Endometrium (tissue), 2 donors: ENCODE results near the gene PXMP4.
"Not testable (repeated sequence)": the region's sequence is repeated elsewhere in the genome, so short reads cannot be mapped to it uniquely, and the experiment has no call there.

Source experiments
- FAIRE-seq: peaks from 2 replicates; lab custom pipeline; 2012; peaks lifted over from hg19 to GRCh38; lab: Jason Lieb, UNC
- donor health status: control.
- donor health status: control.

PXMP4 gene

DNA sequence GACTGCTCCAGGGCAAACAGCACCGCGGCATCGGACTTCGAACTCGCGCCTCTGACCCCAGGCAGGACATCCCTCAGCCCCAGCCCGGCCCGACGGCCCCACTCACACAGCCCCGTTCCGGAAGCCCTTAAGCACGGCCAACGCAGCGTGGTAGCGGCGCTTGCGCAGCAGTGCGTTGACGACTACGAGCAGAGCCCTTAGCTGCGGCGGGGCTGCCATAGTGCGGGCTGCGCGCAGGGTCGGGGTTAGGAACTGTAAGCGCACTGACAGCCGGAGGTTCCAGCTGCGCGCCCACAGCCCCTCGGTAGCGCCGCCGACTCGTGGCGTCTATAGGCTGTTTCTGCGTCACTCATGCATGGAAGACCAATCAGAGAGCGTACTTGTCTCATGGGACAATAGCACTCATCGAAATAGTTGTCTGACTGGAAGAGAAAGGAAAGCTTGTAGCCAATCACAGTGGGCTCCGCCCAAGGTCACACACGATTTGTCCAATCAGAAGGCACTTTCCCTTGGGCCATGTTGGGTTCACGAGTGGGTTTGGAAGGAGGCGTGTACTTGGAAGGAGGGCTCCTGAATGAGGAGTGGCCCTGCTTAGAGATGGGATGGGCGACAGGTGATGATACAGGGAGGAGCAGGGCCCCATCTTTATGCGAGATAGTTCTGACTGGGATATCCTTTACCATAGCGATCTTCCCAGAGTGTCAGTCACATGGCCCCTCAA is at the start of gene PXMP4:
PXMP4 (minus strand) TSS at position 322 of the 721 bp plus-strand sequence; CDS start at position 219, 103 bp downstream.
- FAIRE-seq: peak; percentile 98

DNA sequence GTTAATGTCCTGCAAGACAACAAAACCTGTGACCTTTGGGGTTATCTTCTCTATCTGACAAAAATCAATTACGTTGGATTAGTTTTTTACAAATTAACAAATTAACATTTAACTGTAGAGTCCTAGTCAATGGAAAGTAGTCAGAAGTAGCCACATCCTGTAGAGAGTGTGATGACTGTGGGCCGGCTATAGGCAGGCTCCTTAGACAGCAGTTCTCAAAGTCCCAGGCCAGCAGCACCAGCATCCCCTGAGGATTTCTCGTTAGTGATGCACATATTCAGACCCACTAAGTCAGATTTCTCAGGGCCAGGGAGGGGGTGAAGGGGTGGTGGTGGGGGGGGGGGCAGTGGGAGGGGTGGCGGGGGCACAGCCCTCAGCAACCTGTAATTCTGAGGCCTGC is 48.9 kb upstream of the PXMP4 start:
- FAIRE-seq: no peak

DNA sequence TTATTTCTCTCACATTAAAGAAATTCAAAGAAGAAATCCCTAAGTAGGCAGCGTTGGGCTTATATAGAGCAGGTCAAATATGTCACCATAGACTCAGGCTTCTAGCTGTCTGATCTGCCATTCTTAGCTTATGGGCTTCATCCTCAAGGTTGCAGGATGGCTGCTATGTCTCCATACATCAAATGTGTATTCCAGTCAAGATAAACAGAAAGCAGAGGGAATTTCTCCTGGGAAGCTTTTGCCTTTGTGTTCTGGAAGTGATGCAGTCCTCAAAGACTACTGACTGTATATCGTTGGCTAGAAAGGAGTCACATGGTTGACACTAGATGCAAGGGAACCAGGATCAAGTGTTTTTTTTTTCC is 47.6 kb upstream of the PXMP4 start:
- no peak for FAIRE-seq

GRCh38 chr20:33766686-33767085 is 46.6 kb upstream of the PXMP4 start:
- no peak for FAIRE-seq

DNA sequence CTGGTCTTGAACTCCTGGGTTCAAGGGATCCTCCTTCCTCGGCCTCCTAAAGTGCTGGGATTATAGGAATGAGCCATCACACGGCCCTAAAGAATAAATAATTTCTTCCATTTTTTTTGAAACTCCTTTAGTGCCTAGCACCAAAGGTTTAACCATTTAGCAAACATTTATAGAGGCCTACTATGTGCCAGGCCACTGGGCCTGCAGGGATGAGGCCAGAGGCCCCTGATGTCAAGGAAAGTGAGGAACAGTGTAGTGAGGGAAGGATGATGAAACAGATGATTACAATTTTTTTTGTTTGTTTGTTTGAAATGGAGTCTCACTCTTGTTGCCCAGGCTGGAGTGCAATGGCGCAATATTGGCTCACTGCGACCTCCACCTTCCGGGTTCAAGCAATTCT is 45.5 kb upstream of the PXMP4 start:
- no peak for FAIRE-seq

DNA sequence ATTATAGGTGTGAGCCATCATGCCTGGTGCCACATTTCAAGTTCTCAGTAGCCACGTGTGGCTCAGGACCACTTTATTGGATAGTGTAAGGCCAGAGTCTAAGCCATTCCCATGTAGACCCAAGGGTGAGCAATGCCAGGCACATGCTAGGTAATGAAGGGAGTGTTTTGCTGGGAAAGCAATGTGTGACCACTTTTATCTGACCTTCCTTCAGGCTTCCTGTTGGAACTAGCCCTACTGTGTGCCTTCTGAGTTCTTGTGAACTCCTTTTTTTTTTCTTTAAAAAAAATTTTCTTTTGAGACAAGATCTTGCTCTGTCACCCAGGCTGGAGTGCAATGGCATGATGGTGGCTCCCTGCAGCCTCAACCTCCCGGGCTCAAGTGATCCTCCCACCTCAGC is 45.0 kb upstream of the PXMP4 start:
- FAIRE-seq: no peak

DNA sequence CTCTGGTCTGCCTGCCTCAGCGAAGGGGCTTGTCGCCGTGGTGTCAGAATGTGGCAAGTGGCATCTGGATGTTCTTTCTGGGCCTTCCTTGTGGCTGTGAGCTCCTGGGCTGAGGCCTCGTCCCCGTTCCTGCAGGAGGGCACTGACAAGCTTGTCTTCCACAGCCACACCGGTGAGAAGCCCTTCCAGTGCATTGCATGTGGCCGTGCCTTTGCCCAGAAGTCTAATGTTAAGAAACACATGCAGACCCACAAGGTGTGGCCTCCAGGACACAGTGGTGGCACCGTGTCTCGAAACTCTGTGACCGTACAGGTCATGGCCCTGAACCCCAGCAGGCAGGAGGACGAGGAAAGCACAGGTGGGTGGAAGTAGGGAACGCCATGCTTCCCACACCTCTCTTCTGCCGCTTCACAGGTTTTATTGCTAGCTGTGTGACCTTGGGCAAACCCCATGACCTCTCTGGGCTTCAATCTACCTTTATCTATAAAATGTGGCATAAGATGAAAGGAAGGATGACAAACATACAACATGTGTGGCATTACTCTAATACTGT is 41.7 kb upstream of the PXMP4 start:
- no peak for FAIRE-seq

DNA sequence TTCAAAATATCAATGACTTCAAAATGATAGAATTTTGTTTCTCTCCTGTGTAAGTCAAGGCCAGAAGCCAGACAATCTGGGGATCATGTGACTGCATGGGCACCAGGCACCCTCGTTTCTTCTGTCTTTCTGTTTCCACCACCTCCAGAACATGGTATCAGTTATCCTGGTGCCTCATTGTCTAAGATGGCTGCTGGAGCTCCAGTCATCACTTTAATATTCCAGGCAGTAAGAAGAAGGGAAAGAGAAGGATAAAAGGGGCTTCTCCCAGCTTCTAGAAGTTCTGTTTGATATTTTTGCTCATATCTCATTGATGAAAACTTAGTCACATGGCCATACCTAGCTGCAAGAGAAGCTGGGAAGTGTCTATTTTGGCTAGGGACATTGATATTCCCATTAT is 37.3 kb upstream of the PXMP4 start:
- no peak for FAIRE-seq

GRCh38 chr20:33757046-33757445 is 36.9 kb upstream of the PXMP4 start:
- no peak for FAIRE-seq

GRCh38 chr20:33755936-33756490 is 35.9 kb upstream of the PXMP4 start:
- FAIRE-seq: not testable (repeated sequence)

DNA sequence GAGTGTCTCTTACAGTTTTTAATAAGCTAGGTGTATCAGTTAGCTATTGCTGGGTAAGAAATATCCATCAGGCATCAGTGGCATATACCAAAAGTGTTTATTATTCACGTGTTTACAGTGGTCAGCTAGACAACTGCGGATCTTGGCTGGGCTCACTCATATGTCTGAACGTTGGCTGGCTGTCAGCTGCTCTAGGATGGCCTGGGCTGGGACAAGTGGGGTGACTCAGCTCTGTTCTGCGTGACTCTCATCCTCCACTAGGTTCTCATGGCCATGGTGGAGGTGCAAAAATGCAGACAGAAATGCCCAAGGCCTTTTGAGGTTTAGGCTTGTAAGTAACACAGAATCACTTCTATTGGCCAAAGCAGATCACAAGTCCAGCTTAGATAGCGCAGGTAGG is 33.7 kb upstream of the PXMP4 start:
- no peak for FAIRE-seq

DNA sequence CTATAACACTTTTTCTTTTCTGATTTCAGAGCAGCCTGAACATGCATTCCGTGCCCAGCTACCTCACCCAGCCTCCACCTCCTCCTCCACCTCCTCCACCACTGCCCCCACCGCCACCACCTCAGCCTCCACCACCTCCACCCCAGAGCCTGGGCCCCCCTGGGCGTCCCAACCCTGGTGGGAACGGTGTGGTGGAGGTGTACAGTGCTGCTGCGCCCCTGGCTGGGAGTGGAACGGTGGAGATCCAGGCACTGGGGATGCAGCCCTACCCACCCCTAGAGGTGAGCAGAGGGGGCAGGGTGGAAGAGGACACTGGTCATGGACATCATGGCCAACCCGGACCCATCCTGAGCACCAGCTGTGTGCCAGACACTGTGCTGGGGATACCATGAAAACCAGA is 33.0 kb upstream of the PXMP4 start:
- no peak for FAIRE-seq

GRCh38 chr20:33751775-33752174 is 31.7 kb upstream of the PXMP4 start:
- no peak for FAIRE-seq

GRCh38 chr20:33746325-33746998 is 26.4 kb upstream of the PXMP4 start:
- no peak for FAIRE-seq

- FAIRE-seq: no peak
These were observed 24.8 kb upstream of the PXMP4 start for GRCh38 chr20:33744773-33745385.

GRCh38 chr20:33744181-33744580 is 24.1 kb upstream of the PXMP4 start:
- no peak for FAIRE-seq

DNA sequence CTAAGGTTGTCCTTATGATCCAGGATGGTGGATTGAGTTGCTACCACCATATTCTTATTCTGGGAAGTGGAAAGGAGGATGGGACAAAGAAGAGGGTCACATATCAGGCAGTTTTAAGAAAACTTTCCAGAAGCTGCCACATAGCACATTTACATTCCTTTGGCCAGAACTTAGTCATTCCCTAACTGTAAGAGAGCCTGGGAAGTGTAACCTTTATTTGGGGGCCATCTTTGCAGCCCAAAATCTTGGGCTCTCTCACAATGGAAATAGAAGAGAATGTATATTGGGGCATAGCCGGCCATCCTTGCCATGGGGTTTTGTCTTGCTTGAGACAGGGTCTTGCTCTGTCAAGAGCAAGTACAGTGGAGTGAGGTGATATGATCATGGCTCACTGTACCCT is 20.1 kb upstream of the PXMP4 start:
- FAIRE-seq: no peak

DNA sequence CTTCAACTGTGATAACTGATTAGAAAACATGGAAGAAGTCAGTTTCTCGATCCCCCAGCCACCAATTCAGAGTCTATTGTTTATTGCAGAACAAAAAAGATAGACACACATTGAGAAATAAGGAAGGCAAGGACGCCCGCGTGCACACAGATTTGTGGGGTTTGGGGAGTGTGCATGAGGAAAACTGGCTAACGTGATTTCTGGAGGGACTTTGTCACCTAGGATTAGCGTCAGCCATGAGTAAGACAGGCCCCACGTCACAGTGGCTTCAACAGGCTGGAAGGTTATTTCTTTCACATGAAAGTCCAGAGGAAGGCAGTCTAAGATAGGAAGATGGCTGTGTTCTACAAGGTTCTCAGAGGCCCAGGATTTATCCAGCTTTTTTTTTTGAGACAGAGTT is 19.4 kb upstream of the PXMP4 start:
- no peak for FAIRE-seq

DNA sequence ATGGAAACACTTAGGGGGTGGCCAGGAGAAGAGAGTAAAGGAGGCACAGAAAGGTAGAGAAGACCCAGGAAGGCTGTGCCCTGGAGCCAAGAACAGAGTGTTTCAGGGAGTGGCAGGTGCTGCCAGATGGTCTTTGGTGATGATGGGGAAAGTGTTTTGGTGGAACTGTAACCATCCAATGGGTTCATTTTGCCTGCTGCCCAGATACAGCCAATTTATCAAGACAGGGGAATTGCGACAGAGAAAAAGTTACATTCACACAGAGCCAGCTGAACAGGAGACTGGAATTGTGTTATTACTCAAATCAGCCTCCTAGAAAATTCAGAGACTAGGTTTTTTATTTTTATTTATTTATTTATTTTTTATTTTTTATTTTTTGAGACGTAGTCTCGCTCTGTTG is 16.9 kb upstream of the PXMP4 start:
- FAIRE-seq: no peak

DNA sequence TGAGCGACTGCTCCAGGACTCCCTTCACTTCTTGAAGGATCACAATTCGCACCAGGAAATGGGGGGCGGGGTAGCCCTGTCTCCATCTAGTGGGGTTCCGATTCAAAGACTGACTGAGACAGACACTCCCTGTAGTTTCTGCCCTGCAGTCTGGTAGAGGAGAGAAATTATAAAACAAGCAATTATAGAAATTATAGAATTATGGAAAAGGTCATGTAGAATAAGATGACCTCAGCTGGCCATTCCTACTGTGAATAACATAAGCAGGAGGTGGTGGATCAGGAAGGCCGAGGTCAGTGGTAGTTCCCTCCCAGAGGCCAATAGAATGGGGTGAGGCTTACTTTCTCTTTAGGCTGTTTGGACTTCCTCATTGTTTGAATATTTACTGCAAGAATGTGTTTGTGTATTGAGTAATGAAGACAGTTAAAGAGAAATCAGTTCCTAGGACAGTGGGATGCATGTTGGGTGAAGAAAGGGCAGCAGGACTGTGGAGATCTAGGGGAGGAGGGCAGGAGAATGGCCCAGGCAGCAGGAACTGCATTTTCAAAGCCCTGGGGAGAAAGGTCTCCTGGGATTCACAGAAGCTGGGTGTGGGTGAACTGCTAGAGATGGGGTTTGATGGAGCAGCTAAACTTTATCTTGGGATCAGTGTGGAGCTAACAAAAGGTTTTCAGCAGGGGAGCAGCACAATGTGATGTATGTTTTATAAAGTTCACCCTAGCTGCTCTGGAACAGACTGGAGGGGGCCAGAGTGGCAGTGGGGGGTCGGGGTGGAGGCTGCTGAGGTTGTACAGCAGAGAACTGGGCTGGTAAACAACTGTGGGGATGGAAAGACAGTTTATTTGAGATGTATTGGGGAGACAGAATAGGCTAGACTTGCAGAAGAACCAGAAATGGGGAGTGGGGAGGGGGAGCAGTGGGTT is 13.8 kb upstream of the PXMP4 start:
- peak; percentile 12 for FAIRE-seq

GRCh38 chr20:33732166-33732970 is 12.3 kb upstream of the PXMP4 start:
- no peak for FAIRE-seq
